Mesendoderm (in vitro differentiated cells): ENCODE results near the gene CFI.

Experiments
- DNase-seq: peaks from one replicate; pipeline ENCODE4 v3.0.0; 2013
- H2AK5ac ChIP-seq: 2 replicates; pipeline ENCODE4 v1.6.1; 2013; ENCODE audit warnings: low read length, inconsistent platforms
- H2BK120ac ChIP-seq: 2 replicates; pipeline ENCODE4 v1.6.1; 2013; ENCODE audit warnings: low read depth, mild to moderate bottlenecking, low read length, moderate library complexity, mixed read lengths
- H2BK15ac ChIP-seq: replicated peaks from 2 replicates; pipeline ENCODE4 v1.6.1; 2013; ENCODE audit warnings: low read depth, mild to moderate bottlenecking, moderate library complexity
- H2BK5ac ChIP-seq: 2 replicates; pipeline ENCODE4 v1.6.1; 2013; ENCODE audit warnings: low read length, inconsistent platforms
- H3K18ac ChIP-seq: 2 replicates; pipeline ENCODE4 v1.6.1; 2013; ENCODE audit warnings: mild to moderate bottlenecking, low read length, mixed read lengths
- H3K23ac ChIP-seq: one replicate; pipeline ENCODE4 v1.6.1; 2013; ENCODE audit warnings: low read length
- H3K27ac ChIP-seq: 2 replicates; pipeline ENCODE4 v1.5.1; 2013; ENCODE audit warnings: low read depth, mild to moderate bottlenecking, inconsistent platforms, low read length, moderate library complexity
- H3K27me3 ChIP-seq: 2 replicates; pipeline ENCODE4 v1.6.1; 2013; ENCODE audit warnings: low read length, control low read depth, mild to moderate bottlenecking, inconsistent platforms; ENCODE audit not compliant: insufficient read depth, poor library complexity
- H3K36me3 ChIP-seq: 2 replicates; pipeline ENCODE4 v1.6.1; 2013; ENCODE audit warnings: low read length, inconsistent platforms; ENCODE audit not compliant: control insufficient read depth, insufficient read depth
- H3K4ac ChIP-seq: one replicate; pipeline ENCODE4 v1.6.1; 2013; ENCODE audit warnings: low read depth, mild to moderate bottlenecking, low read length, moderate library complexity
- H3K4me1 ChIP-seq: 2 replicates; pipeline ENCODE4 v1.6.1; 2013; ENCODE audit warnings: low read depth, low read length, inconsistent platforms; ENCODE audit not compliant: control insufficient read depth
- H3K4me2 ChIP-seq: 2 replicates; pipeline ENCODE4 v1.6.1; 2013; ENCODE audit warnings: low read length
- H3K4me3 ChIP-seq: 2 replicates; pipeline ENCODE4 v1.5.1; 2013; ENCODE audit warnings: mild to moderate bottlenecking, low read length
- H3K56ac ChIP-seq: one replicate; pipeline ENCODE4 v1.6.1; 2013; ENCODE audit warnings: low read length
- H3K79me1 ChIP-seq: 2 replicates; pipeline ENCODE4 v1.6.1; 2013; ENCODE audit warnings: low read length, inconsistent platforms
- H3K79me2 ChIP-seq: 2 replicates; pipeline ENCODE4 v1.6.1; 2013; ENCODE audit warnings: mild to moderate bottlenecking, low read length; ENCODE audit not compliant: control insufficient read depth, insufficient read depth
- H3K9ac ChIP-seq: 2 replicates; pipeline ENCODE4 v1.6.1; 2013; ENCODE audit warnings: low read length, inconsistent platforms
- H4K5ac ChIP-seq: one replicate; pipeline ENCODE4 v1.6.1; 2013; ENCODE audit warnings: low read length
- H4K8ac ChIP-seq: one replicate; pipeline ENCODE4 v1.6.1; 2013; ENCODE audit warnings: low read depth, mild to moderate bottlenecking, control low read depth, low read length, moderate library complexity
- WGBS: extraction: QIAGEN DNeasy Blood & Tissue Kit; methylation state at CpG from one replicate; pipeline ENCODE4 v1.1.7; 2013; ENCODE audit warnings: low lambda C conversion rate, missing lambda C conversion rate; ENCODE audit not compliant: insufficient coverage; ENCODE audit errors: extremely low coverage; 5-methylcytosine and 5-hydroxymethylcytosine counted together

Gene CFI

GRCh38 chr4:109818268-109818667, 16.5 kb upstream of the CFI start:
- Histone ChIP-seq H4K5ac (no peak overlapping the region), H3K4me2 (no peak overlapping the region), H3K56ac (no peak overlapping the region), H2BK120ac (no peak overlapping the region), H4K8ac (no peak overlapping the region), H2AK5ac (no peak overlapping the region), H3K18ac (no peak overlapping the region), H3K27me3 (no peaks in the 10 kb centered on the region), H3K79me2 (peaks cover 35% of the 10 kb centered on the region), H3K36me3 (no peaks in the 10 kb centered on the region), H3K23ac (no peak overlapping the region), H3K79me1 (peaks cover 10% of the 10 kb centered on the region), H2BK5ac (no peak overlapping the region), H3K9ac (no peak overlapping the region), H3K4me1 (peaks cover 2% of the 10 kb centered on the region), H2BK15ac (no peak overlapping the region), H3K27ac (no peak overlapping the region), H3K4ac (no peak overlapping the region), H3K4me3 (no peak overlapping the region)
- WGBS: no CpG with 5 or more reads among the region's 4 CpGs
- DNase-seq: no peak

- WGBS: no CpG with 5 or more reads among the region's 1 CpG
Measured at GRCh38 chr4:109816894-109817293, 15.1 kb upstream of the CFI start.

DNA sequence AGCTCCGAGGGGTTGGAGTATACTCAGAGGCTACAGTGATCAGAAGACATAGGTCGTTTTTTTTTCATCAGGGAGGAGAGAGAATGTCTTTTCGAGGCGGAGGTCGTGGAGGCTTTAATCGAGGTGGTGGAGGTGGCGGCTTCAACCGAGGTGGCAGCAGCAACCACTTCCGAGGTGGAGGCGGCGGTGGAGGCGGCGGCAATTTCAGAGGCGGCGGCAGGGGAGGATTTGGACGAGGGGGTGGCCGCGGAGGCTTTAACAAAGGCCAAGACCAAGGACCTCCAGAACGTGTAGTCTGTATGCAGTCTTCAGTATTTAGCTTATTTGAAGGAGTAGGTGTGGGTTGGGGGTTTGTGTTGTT, 14.3 kb upstream of the CFI start:
- Histone ChIP-seq H3K4me2 (peak overlapping the region; percentile 72), H3K56ac (peak overlapping the region; percentile 98), H3K4ac (peak overlapping the region; percentile 85), H3K9ac (peak overlapping the region; percentile 96), H2BK15ac (no peak overlapping the region), H3K36me3 (no peaks in the 10 kb centered on the region), H3K27me3 (no peaks in the 10 kb centered on the region), H4K8ac (no peak overlapping the region), H2BK5ac (peak overlapping the region; percentile 54), H3K4me1 (peaks cover 2% of the 10 kb centered on the region), H2BK120ac (no peak overlapping the region), H3K79me2 (peaks cover 35% of the 10 kb centered on the region), H3K4me3 (peak overlapping the region; percentile 92), H3K79me1 (peaks cover 9% of the 10 kb centered on the region), H3K27ac (no peak overlapping the region), H3K23ac (no peak overlapping the region), H2AK5ac (peak overlapping the region; percentile 73), H4K5ac (peak overlapping the region; percentile 53), H3K18ac (peak overlapping the region; percentile 16)
- no CpG with 5 or more reads among the region's 19 CpGs for WGBS
- DNase-seq: no peak

More at GRCh38 chr4:109816894-109817293, 15.1 kb upstream of the CFI start:
- Histone ChIP-seq H3K56ac (peak overlapping the region; percentile 98), H2BK15ac (no peak overlapping the region), H3K9ac (peak overlapping the region; percentile 96), H3K18ac (no peak overlapping the region), H3K27me3 (no peaks in the 10 kb centered on the region), H3K4ac (no peak overlapping the region), H2BK5ac (no peak overlapping the region), H3K4me2 (peak overlapping the region; percentile 42), H4K8ac (no peak overlapping the region), H3K79me2 (peaks cover 35% of the 10 kb centered on the region), H3K23ac (no peak overlapping the region), H4K5ac (no peak overlapping the region), H2BK120ac (no peak overlapping the region), H3K27ac (no peak overlapping the region), H3K36me3 (no peaks in the 10 kb centered on the region), H3K4me3 (no peak overlapping the region), H3K79me1 (peaks cover 10% of the 10 kb centered on the region), H2AK5ac (no peak overlapping the region), H3K4me1 (peaks cover 2% of the 10 kb centered on the region)
- DNase-seq: no peak

GRCh38 chr4:109815151-109816081, 13.6 kb upstream of the CFI start, which contains the start of gene GAR1:
TSS of gene GAR1 (plus strand) at chr4:109815762. CDS start at chr4:109816165, 403 bp downstream.
- Histone ChIP-seq H3K4me2 (peak within 1 kb of the TSS; percentile 88), H3K4me3 (peak within 1 kb of the TSS; percentile 92), H3K4ac (peak within 1 kb of the TSS; percentile 85), H3K79me1 (peaks cover 9% of the 10 kb centered on the region), H2BK5ac (peak within 1 kb of the TSS; percentile 54), H3K56ac (peak within 1 kb of the TSS; percentile 98), H3K4me1 (peaks cover 4% of the 10 kb centered on the region), H4K5ac (peak within 1 kb of the TSS; percentile 53), H3K36me3 (no peaks in the 10 kb centered on the region), H3K27ac (peak within 1 kb of the TSS; percentile 53), H3K79me2 (peaks cover 35% of the 10 kb centered on the region), H2BK120ac (no peak within 1 kb of the TSS), H3K27me3 (no peaks in the 10 kb centered on the region), H3K9ac (peak within 1 kb of the TSS; percentile 96), H4K8ac (no peak within 1 kb of the TSS), H3K23ac (no peak within 1 kb of the TSS), H2BK15ac (no peak within 1 kb of the TSS), H3K18ac (peak within 1 kb of the TSS; percentile 25), H2AK5ac (peak within 1 kb of the TSS; percentile 73)
- no CpG with 5 or more reads among the region's 53 CpGs for WGBS
- DNase-seq: peak; percentile 99

- WGBS: no CpG with 5 or more reads among the region's 3 CpGs
Measured at GRCh38 chr4:109811707-109812106, 9.9 kb upstream of the CFI start.

More at GRCh38 chr4:109811707-109812106, 9.9 kb upstream of the CFI start:
- H3K4me2 ChIP-seq: no peak overlapping the region
- H4K5ac ChIP-seq: no peak overlapping the region
- H3K36me3 ChIP-seq: no peaks in the 10 kb centered on the region
- H3K56ac ChIP-seq: no peak overlapping the region
- no peak overlapping the region for H2BK120ac ChIP-seq
- no peak overlapping the region for H3K18ac ChIP-seq
- H3K23ac ChIP-seq: no peak overlapping the region
- H3K9ac ChIP-seq: no peak overlapping the region
- H2BK15ac ChIP-seq: no peak overlapping the region
- peaks cover 4% of the 10 kb centered on the region for H3K79me1 ChIP-seq
- no peak overlapping the region for H2BK5ac ChIP-seq
- peaks cover 11% of the 10 kb centered on the region for H3K79me2 ChIP-seq
- H3K4me3 ChIP-seq: no peak overlapping the region
- H2AK5ac ChIP-seq: no peak overlapping the region
- H3K27ac ChIP-seq: no peak overlapping the region
- no peak for DNase-seq
- H3K4ac ChIP-seq: no peak overlapping the region
- H3K27me3 ChIP-seq: no peaks in the 10 kb centered on the region
- H4K8ac ChIP-seq: no peak overlapping the region
- H3K4me1 ChIP-seq: peaks cover 2% of the 10 kb centered on the region
